NCI-H1092 treated with DMSO at 0.1 percent for 48 hours (cell line): ENCODE measurements around the gene FRK.

Experiments used
- DNase-seq: peaks from one replicate; lab custom pipeline; 2025; lab: John Stamatoyannopoulos, UW

FRK gene

DNA sequence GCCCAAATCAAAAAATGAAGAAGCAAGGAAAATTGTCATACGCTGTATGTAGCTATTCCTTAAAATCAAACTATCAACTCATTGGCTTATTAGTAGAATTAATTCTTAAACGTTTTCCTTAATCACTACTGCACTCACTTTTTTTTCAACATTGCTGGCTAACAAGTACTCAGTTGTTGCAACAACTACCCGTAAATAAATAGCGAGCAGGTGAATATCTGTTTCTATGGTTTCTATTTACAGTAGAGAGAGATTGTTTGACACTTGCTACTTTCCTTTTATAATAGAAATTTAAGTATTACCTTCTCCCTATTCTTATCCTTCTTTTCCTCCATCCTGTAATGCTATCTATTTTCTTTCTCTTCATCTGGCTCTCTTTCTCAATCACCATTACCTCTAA lies 25.1 kb downstream of the FRK start:
- DNase-seq: no peak

DNA sequence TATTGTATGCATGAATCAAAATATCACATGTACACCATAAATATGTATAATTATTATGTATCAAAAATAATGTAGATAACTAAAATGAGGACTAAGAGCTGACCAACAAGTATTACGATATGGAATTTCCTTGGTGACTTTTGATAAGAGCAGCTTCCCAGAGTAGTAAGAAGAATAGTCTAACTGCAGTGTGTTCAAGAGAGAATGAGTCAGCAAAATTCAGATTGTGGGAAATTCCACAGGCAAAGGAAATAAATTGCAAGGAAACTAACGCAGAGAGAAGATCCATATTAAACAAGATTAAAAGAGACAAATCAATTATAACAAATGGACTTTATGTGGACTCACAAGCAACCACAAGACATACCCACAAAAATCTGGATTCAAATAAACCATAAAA lies 26.4 kb downstream of the FRK start:
- no peak for DNase-seq

DNA sequence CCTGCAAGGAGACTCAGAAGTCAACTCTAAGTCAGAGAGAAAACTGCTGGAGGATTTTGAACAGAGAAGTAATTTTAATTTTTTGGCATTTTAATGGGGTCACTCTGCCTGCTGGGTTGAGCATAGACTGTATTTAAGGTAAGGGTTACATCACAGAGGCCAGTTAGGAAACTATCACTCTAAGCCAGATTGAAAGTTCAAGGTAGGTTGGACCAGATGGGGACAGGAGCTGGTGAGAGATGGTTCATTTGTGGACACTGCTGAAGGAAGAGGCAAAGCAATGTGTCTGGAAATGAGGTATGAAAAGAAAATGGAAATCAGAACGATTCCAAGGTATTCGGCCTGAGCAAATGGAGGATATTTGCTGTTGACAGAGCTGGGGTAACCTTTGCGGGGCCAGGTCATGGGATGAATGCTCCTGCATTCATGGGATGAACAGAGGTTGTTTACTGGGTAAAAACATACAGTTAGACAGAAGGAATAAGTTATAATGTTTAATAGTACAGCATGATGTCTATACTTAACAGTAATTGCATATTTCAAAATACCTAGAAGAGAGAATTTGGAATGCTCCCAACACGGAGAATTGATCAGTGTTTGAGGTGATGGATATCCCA lies 26.9 kb downstream of the FRK start:
- DNase-seq: no peak

DNA sequence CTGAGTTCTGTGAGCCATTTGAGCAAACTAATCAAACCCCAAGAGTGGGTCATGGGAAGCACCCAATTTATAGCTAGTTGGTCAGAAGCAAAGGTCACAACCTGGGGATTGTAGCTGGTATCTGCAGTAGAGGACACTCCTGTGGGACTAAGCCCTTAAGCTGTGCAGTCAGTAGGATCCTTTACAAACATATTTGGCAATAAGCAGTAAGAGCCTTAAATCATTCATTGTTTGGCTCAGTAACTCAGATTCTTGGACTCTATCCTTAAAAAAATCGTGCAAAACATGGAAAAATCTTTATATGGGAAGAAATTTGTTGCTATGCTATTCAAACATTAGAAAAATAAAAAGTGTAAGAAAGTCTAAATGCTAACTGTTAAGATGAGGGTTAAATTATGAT lies 29.9 kb downstream of the FRK start:
- no peak for DNase-seq

DNA sequence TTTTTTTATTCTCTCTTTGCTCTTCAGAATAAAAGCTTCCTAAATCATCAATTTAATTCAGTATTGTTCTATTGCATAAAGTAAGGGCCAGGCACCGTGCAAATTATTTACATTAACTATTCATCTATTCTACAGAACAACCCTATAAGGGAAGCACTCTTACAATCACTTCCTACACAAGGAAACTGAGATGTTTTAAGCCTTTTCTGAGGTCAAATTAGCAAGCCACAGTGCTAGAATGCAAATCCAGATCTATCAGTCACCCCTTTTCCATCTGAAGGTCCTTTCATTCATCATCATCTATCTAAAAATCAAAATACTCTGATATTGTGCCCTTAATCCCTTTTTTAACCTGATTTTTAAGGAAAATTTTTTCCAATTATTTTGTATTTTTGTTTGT lies 31.2 kb downstream of the FRK start:
- DNase-seq: no peak

DNA sequence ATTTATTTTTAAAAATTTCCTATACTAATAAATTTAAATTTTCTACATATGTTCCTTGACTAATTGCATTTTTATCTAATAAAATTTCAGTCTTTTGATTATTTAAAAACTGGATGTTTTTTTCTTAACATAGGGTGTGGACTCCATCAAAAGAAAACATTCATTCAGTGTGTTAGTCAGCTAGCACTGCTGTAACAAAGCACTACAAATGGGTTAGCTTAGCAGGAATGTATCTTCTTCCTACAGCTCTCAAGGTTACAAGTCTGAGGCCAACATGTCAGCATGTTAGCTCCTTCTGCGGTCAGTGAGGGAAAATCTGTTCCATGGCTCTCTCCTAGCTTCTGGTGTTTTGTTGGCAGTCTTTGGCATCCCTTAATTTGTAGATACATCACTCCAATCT lies 32.5 kb downstream of the FRK start:
- DNase-seq: no peak

DNA sequence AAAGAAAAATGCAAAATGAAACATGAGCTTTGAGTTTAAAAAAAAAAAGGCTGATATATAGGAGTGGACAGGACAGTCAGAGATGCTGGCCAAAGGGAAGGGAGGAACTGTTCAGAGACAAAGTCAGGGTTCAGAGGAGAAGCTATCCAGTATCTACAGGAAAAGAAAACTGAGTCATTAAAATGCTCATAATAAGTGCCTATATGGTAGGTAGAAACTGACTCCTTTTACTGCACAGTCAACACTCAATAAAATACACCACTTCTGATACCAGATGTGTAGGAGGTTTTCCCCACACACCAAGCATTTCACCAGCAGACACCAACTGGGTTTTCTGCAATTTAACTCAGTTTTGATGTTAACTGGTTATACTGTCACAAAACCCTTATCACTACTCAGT lies 32.9 kb downstream of the FRK start:
- no peak for DNase-seq

DNA sequence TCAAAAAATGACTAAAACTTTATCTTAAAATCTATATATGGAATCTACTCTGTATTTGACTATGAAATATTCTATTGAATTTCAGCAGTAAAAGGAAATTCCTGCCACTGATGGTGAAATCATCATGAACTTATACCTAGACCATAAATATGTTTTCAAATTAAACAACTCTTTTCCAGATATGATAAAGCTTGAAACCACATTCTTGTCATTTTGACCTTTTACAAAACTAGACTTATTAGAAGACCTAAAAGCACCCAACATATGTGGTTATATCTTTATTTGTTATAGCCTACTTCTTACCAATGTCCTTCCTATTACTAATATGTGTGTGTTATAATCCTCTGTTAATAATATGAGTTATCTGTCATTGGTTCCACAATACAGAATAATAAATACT lies 35.3 kb downstream of the FRK start:
- no peak for DNase-seq

DNA sequence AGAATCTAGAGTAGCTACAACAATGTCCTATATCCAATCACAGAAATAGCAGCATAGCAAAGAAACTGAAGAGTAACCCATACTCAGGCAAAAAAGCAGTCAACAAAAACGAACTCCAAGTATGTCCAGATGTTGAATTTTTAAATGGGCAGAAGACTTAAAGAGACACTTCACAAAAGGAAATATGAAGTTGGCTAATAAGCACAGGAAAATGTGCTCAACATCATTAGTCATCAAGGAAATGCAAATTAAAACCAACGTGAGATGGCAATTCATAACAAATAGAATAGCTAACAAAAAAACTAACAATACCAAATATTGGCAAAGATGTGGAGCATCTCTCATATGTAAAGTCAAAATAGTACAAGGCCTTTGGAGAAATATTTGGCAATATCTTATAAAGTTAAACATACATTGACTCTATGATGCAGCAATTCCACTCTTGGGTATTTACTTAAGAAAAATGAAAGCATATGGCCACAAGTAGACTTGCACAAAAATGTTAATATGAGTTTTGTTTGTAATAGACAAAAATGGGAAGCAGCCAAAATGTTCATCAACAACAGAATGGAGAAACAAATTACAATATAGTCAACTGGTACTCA lies 37.7 kb downstream of the FRK start:
- DNase-seq: no peak

DNA sequence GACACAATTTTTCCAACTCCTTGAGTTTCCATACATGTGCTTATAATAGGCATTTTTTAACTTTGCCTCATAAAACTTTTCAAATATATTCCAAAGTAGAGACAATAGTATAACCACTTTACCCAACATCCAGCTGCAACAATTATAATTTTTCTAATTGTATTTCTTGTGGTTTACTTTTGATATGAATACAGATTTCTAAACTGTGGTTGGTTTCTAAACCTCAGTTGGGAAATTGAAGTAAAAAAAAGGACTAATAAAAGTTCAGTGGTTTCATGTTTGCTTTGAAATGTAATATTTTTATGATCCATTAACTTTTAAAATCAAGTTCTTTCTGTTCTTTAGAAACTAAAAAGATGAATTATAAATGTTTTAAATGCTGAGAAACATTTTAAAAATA lies 40.0 kb downstream of the FRK start:
- DNase-seq: no peak

DNA sequence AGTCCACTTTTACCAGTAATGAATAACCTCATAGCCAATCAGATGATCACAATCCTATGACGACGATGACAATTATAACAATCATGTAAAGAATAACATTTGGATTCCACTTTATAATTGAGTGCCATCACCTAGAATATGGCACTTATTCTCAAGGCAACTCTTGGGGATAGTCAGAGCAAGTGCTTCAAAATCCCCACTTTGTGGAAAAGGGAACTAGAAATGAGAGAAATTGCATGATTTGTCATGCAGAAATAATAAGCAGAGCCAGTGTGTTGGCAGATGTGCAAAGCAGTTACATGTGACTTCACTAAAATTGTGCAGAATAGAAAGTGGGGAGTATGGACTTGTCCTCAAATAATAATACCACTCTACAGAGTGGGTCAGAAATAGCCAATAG lies 41.3 kb downstream of the FRK start:
- no peak for DNase-seq

DNA sequence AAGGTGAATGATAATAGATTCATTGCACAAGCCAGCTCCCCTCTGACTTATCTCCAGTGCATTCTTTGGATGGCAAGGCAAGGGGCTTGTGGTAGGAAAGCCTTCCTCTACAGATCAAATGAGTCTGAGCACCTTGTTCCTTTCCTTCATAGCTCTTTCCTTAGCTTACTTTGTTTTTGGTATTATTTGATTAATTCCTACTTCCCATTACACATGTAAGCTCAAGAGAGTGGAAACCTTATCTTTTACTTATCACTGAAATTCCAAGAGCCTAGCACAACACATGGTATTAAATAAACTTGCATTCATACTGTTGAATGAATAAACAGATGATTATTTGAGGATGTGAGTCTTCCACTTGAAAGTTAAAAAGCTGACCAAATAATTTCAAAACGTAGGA lies 41.7 kb downstream of the FRK start:
- no peak for DNase-seq

DNA sequence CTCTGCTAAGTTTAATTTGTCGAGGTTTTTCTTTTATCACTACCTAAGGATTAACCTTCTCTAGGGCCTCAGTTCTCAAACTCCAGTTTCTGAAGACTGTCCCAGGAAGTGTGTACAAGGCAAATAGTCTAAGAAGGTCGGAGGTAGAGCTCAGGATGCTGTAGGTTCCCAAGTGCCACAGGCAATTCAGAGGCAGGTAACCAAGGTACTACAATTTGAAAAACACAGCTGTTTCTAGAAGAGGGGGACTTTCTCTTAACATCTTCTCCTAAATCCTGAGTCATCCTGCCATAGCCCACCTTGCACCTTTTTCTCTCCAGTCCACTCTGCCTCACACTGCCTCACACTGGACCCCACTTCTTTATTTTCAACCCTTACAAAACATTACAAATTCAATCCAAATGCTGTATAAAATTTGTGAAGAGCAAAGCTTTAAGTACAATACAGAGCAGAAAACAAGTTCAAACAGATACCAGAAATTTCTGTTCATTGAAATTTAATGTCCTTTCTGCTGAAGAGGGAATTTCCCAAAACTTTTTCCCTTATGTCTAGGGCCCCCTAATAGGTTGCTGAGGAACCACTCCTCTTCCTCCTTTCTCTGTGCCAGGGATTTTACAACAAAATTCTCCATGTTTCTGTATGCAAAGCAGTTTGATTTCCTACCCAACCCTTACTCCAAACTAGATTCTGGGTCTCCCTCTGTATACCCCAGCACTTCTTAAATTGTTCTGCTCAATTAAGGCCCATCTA lies 43.0 kb downstream of the FRK start:
- DNase-seq: no peak

DNA sequence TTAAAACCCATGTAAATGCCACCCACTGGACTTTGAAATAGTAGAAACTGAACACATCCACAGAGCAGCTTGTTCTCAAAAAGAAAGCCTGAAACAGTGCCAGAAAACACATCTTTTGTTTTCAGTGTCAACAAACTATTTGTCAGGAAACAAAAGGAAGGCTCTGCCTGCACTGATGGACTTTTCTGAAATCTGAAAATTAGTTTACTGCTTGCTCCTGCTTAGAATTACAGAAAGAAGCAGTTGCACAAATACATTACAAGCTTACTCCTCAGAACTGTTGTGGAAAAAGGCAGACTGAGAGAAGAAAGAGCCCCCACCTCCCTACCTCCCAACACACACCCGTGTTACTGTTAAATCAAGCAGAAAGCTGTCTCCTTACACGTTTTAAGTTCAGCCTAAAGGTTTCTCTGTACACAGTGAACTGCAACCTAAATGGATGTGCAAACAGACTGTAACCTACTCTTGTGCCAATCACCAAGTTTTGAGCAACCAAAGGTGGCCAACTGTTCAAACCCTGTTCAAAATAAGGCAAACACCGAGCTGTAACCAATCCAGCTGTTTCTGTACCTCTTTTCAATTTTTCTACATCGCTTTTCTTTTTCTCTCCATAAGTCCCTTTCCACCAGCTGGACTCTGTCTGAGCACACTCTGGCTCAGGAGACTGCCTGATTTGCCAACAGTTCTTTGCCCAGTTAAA lies 43.7 kb downstream of the FRK start:
- peak; percentile 22 for DNase-seq

DNA sequence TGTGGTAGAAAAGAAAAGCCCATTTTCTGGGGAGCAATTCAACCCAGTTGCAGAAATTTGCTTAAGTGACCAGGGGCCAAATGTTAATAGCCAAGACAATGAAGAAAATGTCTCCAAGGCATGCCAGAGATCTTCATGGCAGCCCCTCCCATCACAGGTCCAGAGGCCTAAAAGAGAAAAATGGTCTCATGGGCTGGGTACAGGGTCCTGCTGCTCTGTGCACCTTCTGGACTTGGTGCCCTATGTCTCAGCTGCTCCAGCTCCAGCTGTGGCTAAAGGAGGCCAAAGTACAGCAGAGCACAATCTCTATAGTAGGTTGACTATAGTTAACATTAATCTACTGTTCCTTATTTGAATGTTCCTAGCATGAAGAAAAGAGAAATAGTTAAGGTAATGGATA lies 44.7 kb downstream of the FRK start:
- DNase-seq: no peak

DNA sequence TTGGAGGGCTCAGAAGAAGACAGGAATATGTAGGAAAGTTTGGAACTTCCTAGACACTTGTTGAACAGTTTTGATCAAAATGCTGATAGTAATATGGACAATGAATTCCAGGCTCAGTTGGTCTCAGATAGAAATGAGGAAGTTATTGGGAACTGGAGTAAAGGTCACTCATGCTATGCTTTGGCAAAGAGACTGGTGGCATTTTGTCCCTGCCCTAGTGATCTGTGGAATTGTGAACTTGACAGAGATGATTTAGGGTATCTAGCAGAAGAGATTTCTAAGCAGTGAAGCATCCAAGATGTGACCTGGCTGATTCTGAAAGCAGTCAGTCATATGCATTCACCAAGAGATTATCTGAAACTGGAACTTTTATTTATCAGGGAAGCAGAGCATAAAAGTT lies 45.1 kb downstream of the FRK start:
- no peak for DNase-seq

DNA sequence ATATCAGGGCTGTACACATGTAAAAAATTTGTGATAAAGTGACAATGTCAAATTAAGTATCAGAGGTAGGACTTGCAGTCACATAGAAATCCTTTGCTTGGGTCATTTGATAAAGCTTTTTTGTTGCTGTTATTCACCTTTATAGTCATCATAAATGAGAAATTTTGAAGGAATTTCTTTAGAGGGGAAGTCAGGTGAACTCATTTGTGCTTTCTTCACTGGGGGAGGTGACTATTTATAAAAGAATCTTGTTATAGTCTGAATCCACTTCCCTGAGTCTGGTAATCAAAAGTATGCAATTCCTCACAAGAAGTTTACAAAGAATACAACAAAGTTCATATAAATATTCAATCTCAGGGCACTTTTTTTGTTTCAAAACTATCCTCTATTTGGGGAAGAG lies 47.7 kb downstream of the FRK start:
- no peak for DNase-seq

DNA sequence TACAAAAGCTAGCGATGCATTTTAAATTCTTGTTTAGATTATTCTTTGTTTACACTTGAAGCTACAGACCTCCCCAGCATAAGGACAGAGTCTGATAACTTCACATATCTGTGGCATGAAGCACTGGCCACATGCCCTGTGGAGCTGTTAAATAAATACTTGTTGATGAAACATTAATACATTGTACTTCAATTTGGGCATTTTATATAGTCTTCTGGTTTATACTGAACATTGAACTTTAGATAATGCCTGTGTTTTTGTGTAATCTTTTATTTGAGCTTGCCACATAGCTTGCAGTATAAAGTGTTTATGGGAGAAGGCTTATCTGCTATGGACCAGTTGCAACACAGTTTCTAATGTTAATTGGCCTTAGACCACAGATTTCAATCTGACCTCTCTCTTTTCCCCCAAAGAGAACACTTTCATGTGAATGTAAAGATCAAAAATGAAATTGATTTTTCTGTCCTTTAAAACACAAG lies 48.2 kb downstream of the FRK start:
- DNase-seq: no peak

DNA sequence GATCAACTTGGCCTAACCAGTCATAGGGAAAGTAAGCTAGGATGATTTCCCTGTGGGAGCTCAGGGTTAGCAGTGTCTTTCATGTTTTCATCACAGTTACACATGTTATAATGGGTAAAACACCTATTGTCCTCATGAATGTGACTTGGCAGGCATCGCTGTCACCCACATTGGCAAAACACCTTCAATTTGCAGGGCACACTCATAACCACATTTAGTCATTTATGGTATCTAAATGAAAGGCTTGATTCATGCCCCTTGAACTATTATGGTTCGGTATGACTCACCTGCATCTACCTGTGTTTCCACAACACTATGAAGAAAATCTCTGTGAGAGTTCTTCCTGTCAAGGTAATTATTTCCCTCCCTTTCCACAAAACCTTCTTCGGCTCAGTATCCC lies 49.2 kb downstream of the FRK start:
- DNase-seq: no peak

DNA sequence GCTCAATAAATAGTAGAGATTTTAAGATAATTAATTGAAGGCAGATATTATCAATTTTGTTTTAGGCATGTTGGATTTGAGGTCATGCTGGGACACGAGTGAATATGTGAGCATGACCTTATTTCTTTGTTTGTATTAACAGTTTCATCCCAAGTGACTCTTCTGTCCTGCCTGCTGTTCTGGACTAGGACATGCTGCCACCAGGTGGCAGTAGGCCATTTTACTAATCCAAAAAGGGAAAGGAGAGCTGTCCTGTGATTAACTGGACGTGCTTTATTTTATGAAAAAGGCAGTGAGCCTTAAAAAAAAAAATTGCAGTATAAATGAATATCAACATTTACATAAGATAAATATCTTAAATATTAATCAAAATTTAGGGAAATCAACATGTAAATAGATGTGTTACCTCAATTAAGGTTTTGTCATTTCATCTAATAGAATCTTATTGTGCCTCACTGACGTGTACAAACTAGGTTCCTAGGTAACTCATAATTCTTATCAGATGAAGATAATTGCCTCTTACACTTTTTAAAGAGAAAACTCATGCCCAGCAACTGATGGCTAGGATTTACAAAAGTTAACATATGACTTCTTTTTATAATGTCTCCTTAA lies 49.8 kb downstream of the FRK start:
- peak; percentile 44 for DNase-seq

DNA sequence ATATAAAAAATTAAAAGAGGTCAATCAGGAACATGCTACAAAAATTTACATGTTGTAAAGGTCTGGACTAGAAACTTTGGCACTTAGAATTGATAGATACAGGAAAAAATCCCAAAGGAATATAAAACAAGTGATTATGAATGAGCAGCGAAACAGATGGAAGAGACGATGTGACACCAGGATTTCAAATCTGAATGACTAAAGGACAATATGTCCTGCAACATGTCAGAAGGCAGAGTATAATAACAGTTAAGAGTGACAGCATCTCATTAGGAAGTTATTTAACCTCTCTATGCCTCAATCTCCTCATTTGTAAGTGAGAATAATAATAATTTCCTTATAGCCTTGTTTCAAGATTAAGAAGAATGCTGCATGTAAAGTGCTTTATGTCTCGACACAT lies 50.3 kb downstream of the FRK start:
- DNase-seq: no peak

DNA sequence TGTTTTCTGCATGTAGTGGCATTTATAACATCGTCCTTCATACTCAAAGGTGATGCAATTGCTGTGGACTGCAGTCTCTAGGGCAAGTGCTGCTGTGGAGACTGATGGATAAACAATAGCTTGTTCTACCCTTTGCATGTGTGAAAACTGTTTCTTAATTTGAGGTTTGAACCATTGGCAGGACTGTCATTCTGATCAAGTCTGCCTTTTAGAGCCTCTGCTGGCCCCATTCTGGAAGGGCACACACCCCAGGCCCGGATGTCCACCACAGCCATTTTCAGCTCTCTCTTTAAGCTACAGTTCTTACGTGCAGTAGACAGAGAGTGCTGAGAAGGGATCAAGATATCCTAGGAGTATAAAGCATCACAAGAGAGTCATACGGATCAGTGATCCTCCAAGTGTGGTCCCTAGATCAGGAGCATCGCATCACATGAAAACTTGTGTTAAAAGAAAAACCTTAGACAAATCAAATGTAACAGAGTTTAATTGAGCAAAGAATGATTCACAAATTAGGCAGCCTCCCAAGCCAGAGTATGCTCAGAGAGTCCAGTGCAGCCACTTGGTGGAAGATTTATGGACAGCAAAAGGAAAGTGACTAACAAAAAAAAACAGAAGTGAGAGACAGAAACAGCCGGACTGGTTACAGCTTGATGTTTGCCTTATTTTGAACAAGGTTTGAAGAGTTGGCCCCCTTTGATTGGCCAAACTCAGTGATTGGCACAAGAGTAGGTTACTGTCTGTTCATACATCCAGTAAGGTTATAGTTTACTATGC lies 52.0 kb downstream of the FRK start:
- no peak for DNase-seq
